ENCODE results near the gene SRGN. TPM values are rescaled to one million over a fixed set of nuclear protein-coding genes. Genes with fewer than 3 reads are reported as not detected.

Gene SRGN
- total and polyA plus RNA-seq, 10 of the 15 experiments (the other 5 are each of a cell fraction or from before 2014, with no cell fraction given): 382 to 2,414 (median 885) TPM

DNA sequence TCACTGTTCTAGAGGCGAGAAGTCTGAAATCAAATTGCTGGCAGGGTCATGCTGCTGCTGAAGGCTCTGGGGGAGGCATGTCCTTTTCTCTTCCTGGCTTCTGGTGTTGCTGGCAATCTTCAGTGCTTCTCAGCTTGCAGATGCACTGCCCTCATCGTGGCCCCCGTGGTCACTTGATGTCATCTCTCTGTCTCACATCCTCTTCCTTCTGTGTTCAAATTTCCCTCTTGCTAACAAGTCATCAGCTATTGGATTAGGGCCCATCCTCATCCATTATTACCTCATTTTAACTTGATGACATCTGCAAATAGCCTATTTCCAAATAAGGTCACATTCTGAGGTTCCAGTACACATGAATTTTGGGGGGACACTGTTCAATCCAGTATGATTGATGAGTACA is 36.6 kb upstream of the SRGN start (continued):
- TF ChIP-seq, protein P1, sequence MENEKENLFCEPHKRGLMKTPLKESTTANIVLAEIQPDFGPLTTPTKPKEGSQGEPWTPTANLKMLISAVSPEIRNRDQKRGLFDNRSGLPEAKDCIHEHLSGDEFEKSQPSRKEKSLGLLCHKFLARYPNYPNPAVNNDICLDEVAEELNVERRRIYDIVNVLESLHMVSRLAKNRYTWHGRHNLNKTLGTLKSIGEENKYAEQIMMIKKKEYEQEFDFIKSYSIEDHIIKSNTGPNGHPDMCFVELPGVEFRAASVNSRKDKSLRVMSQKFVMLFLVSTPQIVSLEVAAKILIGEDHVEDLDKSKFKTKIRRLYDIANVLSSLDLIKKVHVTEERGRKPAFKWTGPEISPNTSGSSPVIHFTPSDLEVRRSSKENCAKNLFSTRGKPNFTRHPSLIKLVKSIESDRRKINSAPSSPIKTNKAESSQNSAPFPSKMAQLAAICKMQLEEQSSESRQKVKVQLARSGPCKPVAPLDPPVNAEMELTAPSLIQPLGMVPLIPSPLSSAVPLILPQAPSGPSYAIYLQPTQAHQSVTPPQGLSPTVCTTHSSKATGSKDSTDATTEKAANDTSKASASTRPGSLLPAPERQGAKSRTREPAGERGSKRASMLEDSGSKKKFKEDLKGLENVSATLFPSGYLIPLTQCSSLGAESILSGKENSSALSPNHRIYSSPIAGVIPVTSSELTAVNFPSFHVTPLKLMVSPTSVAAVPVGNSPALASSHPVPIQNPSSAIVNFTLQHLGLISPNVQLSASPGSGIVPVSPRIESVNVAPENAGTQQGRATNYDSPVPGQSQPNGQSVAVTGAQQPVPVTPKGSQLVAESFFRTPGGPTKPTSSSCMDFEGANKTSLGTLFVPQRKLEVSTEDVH (IDR thresholded peaks at IDR 0.05; ENCODE audit: low read depth, partially characterized antibody): no peak
- no peak for TF ChIP-seq NFYB (IDR thresholded peaks at IDR 0.05; ENCODE audit: insufficient read depth, low read depth, low read length)
- TF ChIP-seq, protein P2, sequence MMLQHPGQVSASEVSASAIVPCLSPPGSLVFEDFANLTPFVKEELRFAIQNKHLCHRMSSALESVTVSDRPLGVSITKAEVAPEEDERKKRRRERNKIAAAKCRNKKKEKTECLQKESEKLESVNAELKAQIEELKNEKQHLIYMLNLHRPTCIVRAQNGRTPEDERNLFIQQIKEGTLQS (IDR thresholded peaks at IDR 0.05; ENCODE audit: borderline replicate concordance, extremely low read depth, low read depth, low read length): no peak
- peak; percentile 52; the same call in 1 of the 3 replicates for TF ChIP-seq POU2F2 (IDR thresholded peaks at IDR 0.05; ENCODE audit: borderline replicate concordance, low read depth, low read length)
- TF ChIP-seq, protein P3, sequence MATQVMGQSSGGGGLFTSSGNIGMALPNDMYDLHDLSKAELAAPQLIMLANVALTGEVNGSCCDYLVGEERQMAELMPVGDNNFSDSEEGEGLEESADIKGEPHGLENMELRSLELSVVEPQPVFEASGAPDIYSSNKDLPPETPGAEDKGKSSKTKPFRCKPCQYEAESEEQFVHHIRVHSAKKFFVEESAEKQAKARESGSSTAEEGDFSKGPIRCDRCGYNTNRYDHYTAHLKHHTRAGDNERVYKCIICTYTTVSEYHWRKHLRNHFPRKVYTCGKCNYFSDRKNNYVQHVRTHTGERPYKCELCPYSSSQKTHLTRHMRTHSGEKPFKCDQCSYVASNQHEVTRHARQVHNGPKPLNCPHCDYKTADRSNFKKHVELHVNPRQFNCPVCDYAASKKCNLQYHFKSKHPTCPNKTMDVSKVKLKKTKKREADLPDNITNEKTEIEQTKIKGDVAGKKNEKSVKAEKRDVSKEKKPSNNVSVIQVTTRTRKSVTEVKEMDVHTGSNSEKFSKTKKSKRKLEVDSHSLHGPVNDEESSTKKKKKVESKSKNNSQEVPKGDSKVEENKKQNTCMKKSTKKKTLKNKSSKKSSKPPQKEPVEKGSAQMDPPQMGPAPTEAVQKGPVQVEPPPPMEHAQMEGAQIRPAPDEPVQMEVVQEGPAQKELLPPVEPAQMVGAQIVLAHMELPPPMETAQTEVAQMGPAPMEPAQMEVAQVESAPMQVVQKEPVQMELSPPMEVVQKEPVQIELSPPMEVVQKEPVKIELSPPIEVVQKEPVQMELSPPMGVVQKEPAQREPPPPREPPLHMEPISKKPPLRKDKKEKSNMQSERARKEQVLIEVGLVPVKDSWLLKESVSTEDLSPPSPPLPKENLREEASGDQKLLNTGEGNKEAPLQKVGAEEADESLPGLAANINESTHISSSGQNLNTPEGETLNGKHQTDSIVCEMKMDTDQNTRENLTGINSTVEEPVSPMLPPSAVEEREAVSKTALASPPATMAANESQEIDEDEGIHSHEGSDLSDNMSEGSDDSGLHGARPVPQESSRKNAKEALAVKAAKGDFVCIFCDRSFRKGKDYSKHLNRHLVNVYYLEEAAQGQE (IDR thresholded peaks at IDR 0.05; ENCODE audit: low read depth, low read length): no peak
- TF ChIP-seq CHD1 (IDR thresholded peaks at IDR 0.05; ENCODE audit: low read depth, low read length): no peak
- TF ChIP-seq ESRRA (IDR thresholded peaks at IDR 0.05; ENCODE audit: low read length): no peak
- no peak for TF ChIP-seq RBBP5 (conservative IDR thresholded peaks at IDR 0.05)
- TF ChIP-seq CBFB (IDR thresholded peaks at IDR 0.05; ENCODE audit: low read depth): no peak; the same call in 1 of the 2 replicates
- no peak for TF ChIP-seq ZBED1 (IDR thresholded peaks at IDR 0.05; ENCODE audit: borderline replicate concordance)
- TF ChIP-seq, protein P4, sequence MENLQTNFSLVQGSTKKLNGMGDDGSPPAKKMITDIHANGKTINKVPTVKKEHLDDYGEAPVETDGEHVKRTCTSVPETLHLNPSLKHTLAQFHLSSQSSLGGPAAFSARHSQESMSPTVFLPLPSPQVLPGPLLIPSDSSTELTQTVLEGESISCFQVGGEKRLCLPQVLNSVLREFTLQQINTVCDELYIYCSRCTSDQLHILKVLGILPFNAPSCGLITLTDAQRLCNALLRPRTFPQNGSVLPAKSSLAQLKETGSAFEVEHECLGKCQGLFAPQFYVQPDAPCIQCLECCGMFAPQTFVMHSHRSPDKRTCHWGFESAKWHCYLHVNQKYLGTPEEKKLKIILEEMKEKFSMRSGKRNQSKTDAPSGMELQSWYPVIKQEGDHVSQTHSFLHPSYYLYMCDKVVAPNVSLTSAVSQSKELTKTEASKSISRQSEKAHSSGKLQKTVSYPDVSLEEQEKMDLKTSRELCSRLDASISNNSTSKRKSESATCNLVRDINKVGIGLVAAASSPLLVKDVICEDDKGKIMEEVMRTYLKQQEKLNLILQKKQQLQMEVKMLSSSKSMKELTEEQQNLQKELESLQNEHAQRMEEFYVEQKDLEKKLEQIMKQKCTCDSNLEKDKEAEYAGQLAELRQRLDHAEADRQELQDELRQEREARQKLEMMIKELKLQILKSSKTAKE (IDR thresholded peaks at IDR 0.05; ENCODE audit: low read depth, poor library complexity, severe bottlenecking): no peak
- TF ChIP-seq KAT2A (conservative IDR thresholded peaks at IDR 0.05; ENCODE audit: control insufficient read depth, low read depth, low read length): no peak
- no peak for TF ChIP-seq CHD4 (IDR thresholded peaks at IDR 0.05)
- peak; percentile 98 for TF ChIP-seq CREB1 (IDR thresholded peaks at IDR 0.05; ENCODE audit: low read depth)
- TF ChIP-seq GATAD2B (conservative IDR thresholded peaks at IDR 0.05; ENCODE audit: low read depth): no peak; the same call in 1 of the 2 replicates
- TF ChIP-seq, protein P5, sequence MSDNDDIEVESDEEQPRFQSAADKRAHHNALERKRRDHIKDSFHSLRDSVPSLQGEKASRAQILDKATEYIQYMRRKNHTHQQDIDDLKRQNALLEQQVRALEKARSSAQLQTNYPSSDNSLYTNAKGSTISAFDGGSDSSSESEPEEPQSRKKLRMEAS (IDR thresholded peaks at IDR 0.05; ENCODE audit: low read depth, low read length): peak; percentile 51; the same call in 1 of the 2 replicates
- no peak for TF ChIP-seq SUPT20H (IDR thresholded peaks at IDR 0.05; ENCODE audit: borderline replicate concordance, control insufficient read depth, low read depth, low read length)
- peak; percentile 61; the same call in 1 of the 2 replicates for TF ChIP-seq TCF12 (IDR thresholded peaks at IDR 0.05; ENCODE audit: low read depth, low read length)
- no peak for TF ChIP-seq HDAC6 (IDR thresholded peaks at IDR 0.05; ENCODE audit: unreplicated experiment)
- TF ChIP-seq ZNF207 (IDR thresholded peaks at IDR 0.05; ENCODE audit: borderline replicate concordance): no peak; the same call in 1 of the 2 replicates
- no peak for TF ChIP-seq FOXK2 (IDR thresholded peaks at IDR 0.05)

All from GM12878 (cell line).